Stomach (tissue), 9 donors: ENCODE measurements around the gene SNAPC2. TPM values are rescaled to one million over a fixed set of nuclear protein-coding genes. Genes with fewer than 3 reads are reported as not detected.
A peak's percentile ranks its signal among the peaks of the same experiment; 100 is the strongest.

ENCODE experiments used
- DNase-seq, 2 donors: peaks; one replicate each; pipeline versions ENCODE4 v3.0.0 to v3.0.0-alpha.2; 2013 to 2019
- H3K27ac ChIP-seq, 5 donors: fragments of 200-600 bp in 4 of 5; sonication (generic) in 4 of 5; one replicate each; pipeline ENCODE4 v1.5.1; 2013 to 2019; ENCODE audit warnings: mild to moderate bottlenecking in 1 of 5, moderate library complexity in 1 of 5
- H3K27me3 ChIP-seq, 3 donors: fragments of 200-600 bp; sonication (generic); one replicate each; pipeline ENCODE4 v1.5.1; 2017 to 2019; ENCODE audit warnings: mixed run types in 1 of 3
- H3K36me3 ChIP-seq, 4 donors: fragments of 200-600 bp; sonication (generic); 1 replicate in 3 of 4; 2 replicates in 1 of 4; pipeline ENCODE4 v1.5.1; 2016 to 2019
- H3K4me1 ChIP-seq, 4 donors: fragments of 200-600 bp; sonication (generic); one replicate each; pipeline ENCODE4 v1.5.1; 2016 to 2019
- H3K4me3 ChIP-seq, 4 donors: fragments of 200-600 bp; sonication (generic) in 3 of 4; one replicate each; pipeline ENCODE4 v1.5.1; 2016 to 2019; ENCODE audit warnings: mild to moderate bottlenecking in 1 of 4
- H3K9me3 ChIP-seq, 4 donors: fragments of 200-600 bp; sonication (generic); one replicate each; pipeline ENCODE4 v1.5.1; 2016 to 2019
- EP300 ChIP-seq: sonication (generic); formaldehyde crosslinking; IDR thresholded peaks from one replicate; pipeline ENCODE4 v1.6.1; 2017; ENCODE audit warnings: antibody characterized with exemption
- POLR2A ChIP-seq, 4 donors: fragments of 450-650 bp; IDR thresholded peaks; one replicate each; pipeline ENCODE4 v1.6.1; 2016; ENCODE audit warnings: antibody characterized with exemption in 4 of 4, control low read depth in 2 of 4, mild to moderate bottlenecking in 1 of 4, moderate library complexity in 1 of 4
- POLR2AphosphoS5 ChIP-seq, 3 donors: sonication (generic); formaldehyde crosslinking; IDR thresholded peaks; one replicate each; pipeline ENCODE4 v1.6.1; 2016; ENCODE audit warnings: antibody characterized with exemption in 3 of 3
- WGBS, 5 donors: extraction: QIAGEN DNeasy Blood & Tissue Kit in 3 of 5; methylation state at CpG; one replicate each; pipeline versions ENCODE4 v1.1.5 to v1.1.7; 2013 to 2018; 5-methylcytosine and 5-hydroxymethylcytosine counted together
- intact Hi-C: fragments of 100-400 bp; cut with DNase I; formaldehyde crosslinking; loops from one replicate; pipeline ENCODE4 v1.15.1; 2023; ENCODE audit warnings: low total_unique reads
- polyA plus RNA-seq, 3 donors: library from polyadenylated mRNA; stranded (reverse); fragments of 200-250 nt; gene quantifications; one replicate each; pipeline ENCODE4 v1.2.3, GENCODE V29; 2013
- total RNA-seq, 5 donors: library from RNA; depleted of rRNA; stranded (reverse); fragments of >200 nt; gene quantifications; one replicate each; pipeline versions ENCODE4 v1.1.0 to v1.2.3, GENCODE V29; 2014 to 2016
- TF ChIP-seq, protein P1 (sequence below), 7 experiments: fragments of 450-650 bp in 4 of 7; fragments of 200-600 bp in 3 of 7; sonication (generic) in 3 of 7; IDR thresholded peaks; one replicate each; pipeline ENCODE4 v1.5.1; 2016 to 2019; ENCODE audit warnings: antibody characterized with exemption in 7 of 7, control low read depth in 2 of 7, mild to moderate bottlenecking in 1 of 7
- donor health status: healthy with polysubstance abuse.
- donor health status: Bipolar disorder and iron deficiency.
- donor health status: healthy.

Gene SNAPC2
- total and polyA plus RNA-seq, 8 donors = 2.3 to 22.8 (median 14.9) TPM

DNA sequence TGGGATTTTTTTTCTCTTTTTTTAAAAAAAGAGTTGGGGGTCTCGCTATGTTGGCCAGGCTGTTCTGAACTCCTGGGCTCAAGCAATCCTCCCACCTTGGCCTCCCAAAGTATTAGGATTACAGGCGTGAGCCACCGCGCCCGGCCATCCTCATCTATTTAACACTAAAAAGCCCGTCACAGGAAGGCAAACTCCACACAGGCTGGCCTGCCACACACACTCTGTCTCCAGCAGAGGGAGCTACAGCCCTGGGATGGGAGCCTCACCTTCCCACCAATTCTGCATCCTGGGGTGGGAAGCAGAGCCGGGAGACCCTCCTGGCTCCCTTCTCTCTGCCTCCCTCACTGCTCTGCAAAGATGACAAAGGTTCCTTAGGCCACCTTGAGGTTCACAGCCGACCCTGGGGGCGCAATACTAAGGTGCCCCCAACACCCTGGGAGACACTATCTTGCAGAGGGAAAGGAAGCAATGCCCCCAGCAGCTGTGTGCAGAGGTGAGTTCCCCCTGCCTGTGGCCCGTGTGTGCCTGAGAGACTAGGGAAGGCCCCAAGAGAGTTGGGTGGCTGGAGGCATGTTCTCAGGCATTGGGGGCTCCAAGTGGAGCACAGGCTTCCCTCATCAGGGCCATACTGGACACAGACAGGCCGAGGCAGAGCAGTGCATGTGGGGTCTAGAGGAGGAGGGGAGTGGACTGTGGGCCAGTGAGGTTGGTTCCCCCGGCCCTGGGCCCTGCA lies 50.7 kb downstream of the SNAPC2 start:
- no peaks in the 10 kb centered on the region for H3K27me3 ChIP-seq
- no peak overlapping the region for H3K27ac ChIP-seq
- no peak overlapping the region for H3K4me3 ChIP-seq
- DNase-seq = peak; percentile 30 to 68
- intact Hi-C loops = no loop called here
- H3K4me1 ChIP-seq = no peaks in the 10 kb centered on the region
- TF ChIP-seq, protein P1, sequence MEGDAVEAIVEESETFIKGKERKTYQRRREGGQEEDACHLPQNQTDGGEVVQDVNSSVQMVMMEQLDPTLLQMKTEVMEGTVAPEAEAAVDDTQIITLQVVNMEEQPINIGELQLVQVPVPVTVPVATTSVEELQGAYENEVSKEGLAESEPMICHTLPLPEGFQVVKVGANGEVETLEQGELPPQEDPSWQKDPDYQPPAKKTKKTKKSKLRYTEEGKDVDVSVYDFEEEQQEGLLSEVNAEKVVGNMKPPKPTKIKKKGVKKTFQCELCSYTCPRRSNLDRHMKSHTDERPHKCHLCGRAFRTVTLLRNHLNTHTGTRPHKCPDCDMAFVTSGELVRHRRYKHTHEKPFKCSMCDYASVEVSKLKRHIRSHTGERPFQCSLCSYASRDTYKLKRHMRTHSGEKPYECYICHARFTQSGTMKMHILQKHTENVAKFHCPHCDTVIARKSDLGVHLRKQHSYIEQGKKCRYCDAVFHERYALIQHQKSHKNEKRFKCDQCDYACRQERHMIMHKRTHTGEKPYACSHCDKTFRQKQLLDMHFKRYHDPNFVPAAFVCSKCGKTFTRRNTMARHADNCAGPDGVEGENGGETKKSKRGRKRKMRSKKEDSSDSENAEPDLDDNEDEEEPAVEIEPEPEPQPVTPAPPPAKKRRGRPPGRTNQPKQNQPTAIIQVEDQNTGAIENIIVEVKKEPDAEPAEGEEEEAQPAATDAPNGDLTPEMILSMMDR (IDR thresholded peaks at IDR 0.05) = peak in 4 of 7 experiments; percentile 38 to 65 (median 48)
- TF ChIP-seq POLR2AphosphoS5 (IDR thresholded peaks at IDR 0.05) = no peak
- H3K36me3 ChIP-seq = peaks cover 45 to 100% (median 93%) of the 10 kb centered on the region in 4 donors
- no peaks in the 10 kb centered on the region for H3K9me3 ChIP-seq
- 65 to 76% (median 72%) methylated on average over 9 to 12 of the region's 12 CpGs for WGBS, 5 donors

DNA sequence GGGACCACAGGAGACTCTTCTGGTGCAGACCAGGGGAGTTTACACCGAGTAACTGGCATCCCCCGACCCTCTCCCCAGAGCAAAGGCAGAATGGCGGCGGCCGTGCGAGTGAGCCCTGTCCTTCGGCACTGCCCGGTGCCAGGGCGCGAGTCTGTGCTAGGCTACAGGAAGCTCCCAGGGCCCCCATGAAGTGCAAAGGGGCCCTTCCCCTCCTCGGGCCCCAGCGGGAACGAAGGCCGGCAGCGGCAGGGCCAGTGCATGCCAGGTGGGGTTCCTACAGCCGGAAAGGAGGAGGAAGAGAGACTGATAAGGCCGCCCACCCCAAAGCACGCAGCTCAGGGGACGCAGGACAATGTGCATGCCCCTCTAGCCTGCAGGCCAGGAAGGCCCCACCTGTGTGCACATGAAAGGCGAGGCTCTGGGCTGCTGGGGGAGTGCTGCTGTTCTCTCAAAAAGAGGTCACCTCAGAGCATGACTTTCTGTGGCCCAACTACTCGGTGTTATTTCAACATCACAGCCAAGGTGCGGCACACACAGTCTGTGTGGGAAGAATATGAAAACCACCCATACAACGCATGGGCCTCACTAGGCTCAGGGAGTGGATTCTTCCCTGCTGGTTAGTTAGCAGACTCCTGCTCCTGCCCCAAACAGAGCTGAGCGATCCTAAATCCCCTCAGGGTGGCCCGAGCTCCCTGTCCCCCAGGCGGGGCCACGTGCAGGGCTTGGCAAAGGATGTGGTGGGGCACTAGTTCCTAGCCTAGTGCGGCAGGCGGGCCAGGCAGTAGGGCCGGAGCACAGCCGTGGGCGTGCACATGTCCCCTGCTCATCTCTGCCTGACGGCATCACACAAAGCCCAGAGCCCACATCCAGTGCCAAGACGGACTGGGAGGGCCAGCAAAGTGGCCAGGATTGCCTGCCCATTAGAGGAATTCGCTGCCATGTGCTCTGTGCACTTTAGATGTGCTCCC lies 51.7 kb downstream of the SNAPC2 start:
- intact Hi-C loops = no loop called here
- Histone ChIP-seq H3K36me3 (peaks cover 42 to 97% (median 90%) of the 10 kb centered on the region in 4 donors), H3K9me3 (no peaks in the 10 kb centered on the region), H3K27ac (no peak overlapping the region), H3K27me3 (no peaks in the 10 kb centered on the region), H3K4me1 (no peaks in the 10 kb centered on the region), H3K4me3 (no peak overlapping the region)
- peak in 1 of 2 donors; percentile 24 for DNase-seq
- WGBS, 5 donors = 75 to 88% (median 80%) methylated on average over 31 to 35 of the region's 35 CpGs
- no peak for TF ChIP-seq EP300
- TF ChIP-seq, protein P1 (IDR thresholded peaks at IDR 0.05) = no peak
- no peak for TF ChIP-seq POLR2AphosphoS5 (IDR thresholded peaks at IDR 0.05)
- TF ChIP-seq POLR2A (IDR thresholded peaks at IDR 0.05) = no peak

Other genes starting within 250 kb of the SNAPC2 start
- 1 to 10 TPM in 1 of 5 donors, under 1 TPM in 2, not detected in 2; 0.37 to 7.0 (median 0.43) TPM for gene MCEMP1, start 243.2 kb upstream of the SNAPC2 start, total RNA-seq
- gene MCEMP1, start 243.2 kb upstream of the SNAPC2 start, polyA plus RNA-seq = 1 to 10 TPM in 2 of 3 donors, under 1 TPM in 1; 0.65 to 9.1 (median 1.2) TPM
- 10 to 100 TPM in 3 of 5 donors, 1 to 10 TPM in 2; 4.5 to 20.6 (median 15.1) TPM for gene TRAPPC5, start 239.5 kb upstream of the SNAPC2 start, total RNA-seq
- 100 to 1,000 TPM; 108 to 203 (median 134) TPM for gene TRAPPC5, start 239.5 kb upstream of the SNAPC2 start, polyA plus RNA-seq
- gene FCER2, start 218.2 kb upstream of the SNAPC2 start, total RNA-seq = 1 to 10 TPM in 1 of 5 donors, not detected in 4; 1.5 TPM
- gene FCER2, start 218.2 kb upstream of the SNAPC2 start, polyA plus RNA-seq = under 1 TPM in 1 of 3 donors, not detected in 2; 0.48 TPM
- 1 to 10 TPM in 1 of 5 donors, under 1 TPM in 1, not detected in 3; 0.37 to 1.0 TPM for gene CLEC4G, start 188.2 kb upstream of the SNAPC2 start, total RNA-seq
- gene CLEC4G, start 188.2 kb upstream of the SNAPC2 start, polyA plus RNA-seq = 1 to 10 TPM in 1 of 3 donors, under 1 TPM in 1, not detected in 1; 0.25 to 1.2 TPM
- 10 to 100 TPM in 2 of 5 donors, 1 to 10 TPM in 3; 1.8 to 51.9 (median 7.1) TPM for gene CD209, start 172.8 kb upstream of the SNAPC2 start, total RNA-seq
- 1 to 10 TPM in 2 of 3 donors, under 1 TPM in 1; 0.38 to 3.4 (median 2.0) TPM for gene CD209, start 172.8 kb upstream of the SNAPC2 start, polyA plus RNA-seq
- gene CLEC4M, start 157.1 kb upstream of the SNAPC2 start, total RNA-seq = 1 to 10 TPM in 1 of 5 donors, not detected in 4; 1.8 TPM
- gene CLEC4M, start 157.1 kb upstream of the SNAPC2 start, polyA plus RNA-seq = not detected
- gene EVI5L, start 90.1 kb upstream of the SNAPC2 start, total RNA-seq = 10 to 100 TPM in 2 of 5 donors, 1 to 10 TPM in 3; 4.9 to 31.6 (median 9.3) TPM
- gene EVI5L, start 90.1 kb upstream of the SNAPC2 start, polyA plus RNA-seq = 1 to 10 TPM; 5.1 to 8.2 (median 7.8) TPM
- gene PRR36, start 45.9 kb upstream of the SNAPC2 start, total RNA-seq = under 1 TPM in 1 of 5 donors, not detected in 4; 0.18 TPM
- under 1 TPM; 0.45 to 0.61 (median 0.50) TPM for gene PRR36, start 45.9 kb upstream of the SNAPC2 start, polyA plus RNA-seq
- 10 to 100 TPM in 1 of 5 donors, 1 to 10 TPM in 2, under 1 TPM in 1, not detected in 1; 0.58 to 12.5 (median 2.5) TPM for gene LRRC8E, start 31.8 kb upstream of the SNAPC2 start, total RNA-seq
- 1 to 10 TPM in 2 of 3 donors, under 1 TPM in 1; 0.93 to 2.1 (median 1.7) TPM for gene LRRC8E, start 31.8 kb upstream of the SNAPC2 start, polyA plus RNA-seq
- gene MAP2K7, start 16.5 kb upstream of the SNAPC2 start, total RNA-seq = 10 to 100 TPM in 4 of 5 donors, 1 to 10 TPM in 1; 4.1 to 52.2 (median 11.0) TPM
- 10 to 100 TPM; 13.5 to 27.5 (median 15.9) TPM for gene MAP2K7, start 16.5 kb upstream of the SNAPC2 start, polyA plus RNA-seq
- not detected for gene TGFBR3L, start 5.5 kb upstream of the SNAPC2 start, total RNA-seq
- gene TGFBR3L, start 5.5 kb upstream of the SNAPC2 start, polyA plus RNA-seq = 1 to 10 TPM in 1 of 3 donors, not detected in 2; 1.5 TPM
- gene CTXN1, start 5.8 kb downstream of the SNAPC2 start, total RNA-seq = 10 to 100 TPM in 1 of 5 donors, 1 to 10 TPM in 3, not detected in 1; 1.3 to 58.5 (median 3.8) TPM
- 1 to 10 TPM in 2 of 3 donors, under 1 TPM in 1; 0.92 to 7.7 (median 1.2) TPM for gene CTXN1, start 5.8 kb downstream of the SNAPC2 start, polyA plus RNA-seq
- gene TIMM44, start 23.3 kb downstream of the SNAPC2 start, total RNA-seq = 100 to 1,000 TPM in 2 of 5 donors, 10 to 100 TPM in 3; 41.0 to 123 (median 88.1) TPM
- gene TIMM44, start 23.3 kb downstream of the SNAPC2 start, polyA plus RNA-seq = 10 to 100 TPM; 44.6 to 55.9 (median 49.4) TPM
- gene ELAVL1, start 85.3 kb downstream of the SNAPC2 start, total RNA-seq = 10 to 100 TPM; 11.2 to 50.2 (median 20.2) TPM
- 10 to 100 TPM; 14.7 to 25.4 (median 18.5) TPM for gene ELAVL1, start 85.3 kb downstream of the SNAPC2 start, polyA plus RNA-seq
- gene CCL25, start 132.4 kb downstream of the SNAPC2 start, total RNA-seq = 1 to 10 TPM in 1 of 5 donors, not detected in 4; 5.1 TPM
- not detected for gene CCL25, start 132.4 kb downstream of the SNAPC2 start, polyA plus RNA-seq
- gene FBN3, start 229.3 kb downstream of the SNAPC2 start, total RNA-seq = under 1 TPM in 1 of 5 donors, not detected in 4; 0.55 TPM
- gene FBN3, start 229.3 kb downstream of the SNAPC2 start, polyA plus RNA-seq = under 1 TPM in 1 of 3 donors, not detected in 2; 0.08 TPM